RWPE1 (cell line): ENCODE results near the gene SETD1B.

Experiments
- CTCF ChIA-PET: fragments of 350-600 bp; sonication (Branson Sonifier 250); formaldehyde crosslinking; extraction: SDS; loops from one replicate; lab custom pipeline; 2021; lab: Yijun Ruan, JAX
- POLR2A ChIA-PET: fragments of 400-600 bp; formaldehyde crosslinking; extraction: SDS; loops from one replicate; lab custom pipeline; 2020; ENCODE audit warnings: antibody characterized with exemption; ENCODE audit not compliant: low non-redundant PET; lab: Yijun Ruan, JAX
- DNase-seq: peaks from one replicate; pipeline ENCODE4 v3.0.0; 2012; ENCODE audit warnings: low spot score
- H3K27ac ChIP-seq: fragments of 450-650 bp; 2 replicates; pipeline ENCODE4 v1.5.1; 2017
- TF ChIP-seq, protein P1 (sequence below): fragments of 450-650 bp; conservative IDR thresholded peaks from 2 replicates; pipeline ENCODE4 v1.5.1; 2017; ENCODE audit warnings: low read depth, mild to moderate bottlenecking

Gene SETD1B

GRCh38 chr12:121797937-121798786 lies 5.6 kb upstream of the SETD1B start:
- DNase-seq: no peak
- peak overlapping the region; percentile 100 for H3K27ac ChIP-seq
- TF ChIP-seq, protein P1, sequence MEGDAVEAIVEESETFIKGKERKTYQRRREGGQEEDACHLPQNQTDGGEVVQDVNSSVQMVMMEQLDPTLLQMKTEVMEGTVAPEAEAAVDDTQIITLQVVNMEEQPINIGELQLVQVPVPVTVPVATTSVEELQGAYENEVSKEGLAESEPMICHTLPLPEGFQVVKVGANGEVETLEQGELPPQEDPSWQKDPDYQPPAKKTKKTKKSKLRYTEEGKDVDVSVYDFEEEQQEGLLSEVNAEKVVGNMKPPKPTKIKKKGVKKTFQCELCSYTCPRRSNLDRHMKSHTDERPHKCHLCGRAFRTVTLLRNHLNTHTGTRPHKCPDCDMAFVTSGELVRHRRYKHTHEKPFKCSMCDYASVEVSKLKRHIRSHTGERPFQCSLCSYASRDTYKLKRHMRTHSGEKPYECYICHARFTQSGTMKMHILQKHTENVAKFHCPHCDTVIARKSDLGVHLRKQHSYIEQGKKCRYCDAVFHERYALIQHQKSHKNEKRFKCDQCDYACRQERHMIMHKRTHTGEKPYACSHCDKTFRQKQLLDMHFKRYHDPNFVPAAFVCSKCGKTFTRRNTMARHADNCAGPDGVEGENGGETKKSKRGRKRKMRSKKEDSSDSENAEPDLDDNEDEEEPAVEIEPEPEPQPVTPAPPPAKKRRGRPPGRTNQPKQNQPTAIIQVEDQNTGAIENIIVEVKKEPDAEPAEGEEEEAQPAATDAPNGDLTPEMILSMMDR: no peak
- CTCF ChIA-PET: interaction anchor here (0.6 to 7.9 kb wide), 3 partner anchors 11 to 569 kb away, joined by 4 to 212 read pairs (median 5); no protein-coding TSS in a partner anchor
- POLR2A ChIA-PET: no interaction called here

DNA sequence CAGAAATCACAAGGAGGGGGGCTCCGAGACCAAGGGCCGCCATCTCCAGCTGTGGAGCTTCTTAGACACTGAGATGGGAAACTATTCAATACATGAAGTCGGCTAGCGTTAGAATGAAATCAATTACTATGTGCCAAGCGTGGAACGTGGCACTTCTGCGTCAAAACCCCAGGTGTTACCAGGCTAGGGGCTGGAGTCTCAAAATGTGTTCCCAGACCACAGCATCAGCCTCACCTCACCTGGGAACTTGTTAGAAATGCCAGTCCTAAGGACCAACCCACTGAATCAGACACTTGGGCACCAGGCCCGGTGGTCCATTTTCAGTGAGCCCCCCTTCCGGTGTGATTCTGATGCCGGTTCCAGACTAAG lies 5.0 kb upstream of the SETD1B start:
- H3K27ac ChIP-seq: peak overlapping the region; percentile 100
- no peak for DNase-seq
- TF ChIP-seq, protein P1: no peak
- ChIA-PET CTCF (interaction anchor here (7.9 kb wide), 1 partner anchor 11 kb away, joined by 212 read pairs; no protein-coding TSS in a partner anchor), POLR2A (no interaction called here)

GRCh38 chr12:121799156-121799841 lies 4.5 kb upstream of the SETD1B start:
- ChIA-PET CTCF (interaction anchor here (0.5 to 7.9 kb wide), 2 partner anchors 10 to 23 kb away, joined by 3 to 212 read pairs; no protein-coding TSS in a partner anchor), POLR2A (interaction anchor here (0.6 kb wide), 1 partner anchor 11 kb away, joined by 5 read pairs; no protein-coding TSS in a partner anchor)
- peak; percentile 78 for DNase-seq
- peak overlapping the region; percentile 100 for H3K27ac ChIP-seq
- TF ChIP-seq, protein P1: no peak

DNA sequence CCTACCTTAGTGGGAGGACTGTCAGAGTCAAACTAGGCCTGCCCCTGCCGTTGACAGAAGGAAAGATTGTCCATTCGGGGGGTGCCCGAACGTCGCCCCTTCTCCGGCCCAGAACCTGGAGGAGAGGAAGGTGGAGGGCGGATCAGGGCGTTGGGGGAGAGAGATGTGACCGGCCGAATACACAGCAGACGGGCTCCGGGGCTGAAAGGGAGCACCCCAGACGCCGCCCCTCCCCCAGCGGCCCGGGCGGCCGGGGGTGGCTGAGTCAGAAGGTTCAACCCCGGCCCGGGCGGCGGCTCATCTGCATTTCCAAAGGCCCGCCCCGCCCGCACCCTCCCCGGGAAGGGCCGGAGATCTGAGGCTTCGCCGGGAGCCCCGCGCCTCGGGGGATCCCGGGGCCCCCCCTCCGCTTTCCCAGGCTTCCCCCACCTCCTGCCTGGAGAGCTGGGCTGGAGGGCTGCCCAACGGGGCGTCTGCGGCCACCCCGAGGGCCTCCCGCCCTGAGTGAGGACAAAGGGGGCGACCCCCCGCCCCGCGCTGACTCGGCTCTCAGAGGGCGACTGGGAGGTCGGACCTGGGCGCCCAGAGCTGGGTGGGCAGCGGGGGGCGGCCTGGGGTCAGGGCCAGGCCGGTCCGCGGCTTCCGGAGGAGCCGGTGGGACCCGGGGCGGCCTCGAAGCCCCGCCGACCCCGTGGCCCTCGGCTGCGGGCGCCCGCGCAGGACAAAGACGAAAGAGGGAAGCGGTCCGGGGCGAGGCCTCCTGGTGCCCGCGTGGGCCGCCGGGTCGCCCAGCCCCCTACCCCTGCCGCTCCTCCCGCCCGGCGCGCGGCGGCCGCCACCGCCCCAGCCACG lies 3.7 kb upstream of the SETD1B start:
- DNase-seq: peak; percentile 88
- TF ChIP-seq, protein P1: no peak
- CTCF ChIA-PET: interaction anchor here (3.9 to 7.9 kb wide), 2 partner anchors 9 to 11 kb away, joined by 17 to 212 read pairs; no protein-coding TSS in a partner anchor
- H3K27ac ChIP-seq: peak overlapping the region; percentile 100
- POLR2A ChIA-PET: interaction anchor here (0.6 kb wide), 1 partner anchor 11 kb away, joined by 5 read pairs; no protein-coding TSS in a partner anchor

GRCh38 chr12:121800694-121801594 lies 2.9 kb upstream of the SETD1B start:
- CTCF ChIA-PET: interaction anchor here (0.6 to 3.9 kb wide), 2 partner anchors 11 to 133 kb away, joined by 5 to 17 read pairs; no protein-coding TSS in a partner anchor
- peak overlapping the region; percentile 100 for H3K27ac ChIP-seq
- TF ChIP-seq, protein P1: no peak
- POLR2A ChIA-PET: no interaction called here
- no peak for DNase-seq
